Hematopoietic multipotent progenitor cell treated with erythropoietin and hydrocortisone succinate and interleukin-3 and kit ligand, for 15 days (in vitro differentiated cells): Measurements from ENCODE around the gene NDUFA13.

Experiments
- DNase-seq: peaks from one replicate; pipeline ENCODE4 v3.0.0-alpha.2; 2015; ENCODE audit warnings: low spot score

The NDUFA13 gene

GRCh38 chr19:19489804-19490204 is 26.2 kb upstream of the NDUFA13 start:
- DNase-seq: no peak

GRCh38 chr19:19490214-19490968 is 25.6 kb upstream of the NDUFA13 start:
- DNase-seq: peak; percentile 86

GRCh38 chr19:19491321-19492025 is 24.6 kb upstream of the NDUFA13 start:
- DNase-seq: no peak

- DNase-seq: no peak
Measured at GRCh38 chr19:19492026-19492610, 23.9 kb upstream of the NDUFA13 start.

GRCh38 chr19:19493841-19494546 is 22.0 kb upstream of the NDUFA13 start:
- DNase-seq: no peak

GRCh38 chr19:19495614-19496603 is 20.1 kb upstream of the NDUFA13 start:
- no peak for DNase-seq

- DNase-seq: no peak
Measured at GRCh38 chr19:19498255-19498991, 17.6 kb upstream of the NDUFA13 start.

GRCh38 chr19:19499272-19499995 is 16.6 kb upstream of the NDUFA13 start:
- DNase-seq: no peak

GRCh38 chr19:19500975-19501644 is 14.9 kb upstream of the NDUFA13 start:
- no peak for DNase-seq

GRCh38 chr19:19501798-19502197 is 14.2 kb upstream of the NDUFA13 start:
- DNase-seq: no peak

- DNase-seq: no peak
Measured at GRCh38 chr19:19502281-19502680, 13.7 kb upstream of the NDUFA13 start.

GRCh38 chr19:19502808-19503602 is 13.0 kb upstream of the NDUFA13 start:
- DNase-seq: no peak

- DNase-seq: no peak
Measured at GRCh38 chr19:19504754-19505668, 11.0 kb upstream of the NDUFA13 start.

- DNase-seq: no peak
Measured at GRCh38 chr19:19505669-19506326, 10.2 kb upstream of the NDUFA13 start.

- DNase-seq: no peak
Measured at GRCh38 chr19:19506592-19506991, 9.4 kb upstream of the NDUFA13 start.

- DNase-seq: no peak
Measured at GRCh38 chr19:19507354-19507753, 8.7 kb upstream of the NDUFA13 start.

- DNase-seq: no peak
Measured at GRCh38 chr19:19508217-19508616, 7.8 kb upstream of the NDUFA13 start.
